Measurements from ENCODE around the gene RABGEF1.

The RABGEF1 gene

GRCh38 chr7:66847879-66848790 is 107.6 kb downstream of the RABGEF1 start:
- DNase-seq (ENCODE audit: low read depth), result no peak
- in situ Hi-C loops (cut with HindIII; ENCODE audit: low sequenced_read_pairs), result no loop called here
- TF ChIP-seq CTCF (IDR thresholded peaks at IDR 0.05; ENCODE audit: low read depth, low read length, missing control alignments), result no peak
- H3K4me3 ChIP-seq (ENCODE audit: low read depth, low read length), result no peak overlapping the region

- in situ Hi-C loops (cut with HindIII; ENCODE audit: low sequenced_read_pairs), result no loop called here
- TF ChIP-seq CTCF (IDR thresholded peaks at IDR 0.05; ENCODE audit: low read depth, low read length, missing control alignments), result no peak
- H3K4me3 ChIP-seq (ENCODE audit: low read depth, low read length), result no peak overlapping the region
- no peak for DNase-seq (ENCODE audit: low read depth)
Observed at GRCh38 chr7:66859339-66859738, 118.8 kb downstream of the RABGEF1 start.

GRCh38 chr7:66859794-66860645 is 119.5 kb downstream of the RABGEF1 start:
- in situ Hi-C loops (cut with HindIII; ENCODE audit: low sequenced_read_pairs), result no loop called here
- TF ChIP-seq CTCF (IDR thresholded peaks at IDR 0.05; ENCODE audit: low read depth, low read length, missing control alignments), result no peak
- DNase-seq (ENCODE audit: low read depth), result no peak
- H3K4me3 ChIP-seq (ENCODE audit: low read depth, low read length), result no peak overlapping the region

GRCh38 chr7:66860767-66861166 is 120.2 kb downstream of the RABGEF1 start:
- H3K4me3 ChIP-seq (ENCODE audit: low read depth, low read length), result no peak overlapping the region
- in situ Hi-C loops (cut with HindIII; ENCODE audit: low sequenced_read_pairs), result no loop called here
- no peak for TF ChIP-seq CTCF (IDR thresholded peaks at IDR 0.05; ENCODE audit: low read depth, low read length, missing control alignments)
- no peak for DNase-seq (ENCODE audit: low read depth)

Data from astrocyte of the cerebellum (primary cell).